GM18498 (cell line): ENCODE data around the gene KLF4.
"Not testable (repeated sequence)": the region's sequence is repeated elsewhere in the genome, so short reads cannot be mapped to it uniquely, and the experiment has no call there.

ENCODE experiments used
- ATAC-seq: cut with Tn5 transposase; IDR thresholded peaks from one replicate; pipeline ENCODE4 v1.9.1; 2021; ENCODE audit warnings: mild to moderate bottlenecking, moderate library complexity; ENCODE audit not compliant: unreplicated experiment

Gene KLF4

DNA sequence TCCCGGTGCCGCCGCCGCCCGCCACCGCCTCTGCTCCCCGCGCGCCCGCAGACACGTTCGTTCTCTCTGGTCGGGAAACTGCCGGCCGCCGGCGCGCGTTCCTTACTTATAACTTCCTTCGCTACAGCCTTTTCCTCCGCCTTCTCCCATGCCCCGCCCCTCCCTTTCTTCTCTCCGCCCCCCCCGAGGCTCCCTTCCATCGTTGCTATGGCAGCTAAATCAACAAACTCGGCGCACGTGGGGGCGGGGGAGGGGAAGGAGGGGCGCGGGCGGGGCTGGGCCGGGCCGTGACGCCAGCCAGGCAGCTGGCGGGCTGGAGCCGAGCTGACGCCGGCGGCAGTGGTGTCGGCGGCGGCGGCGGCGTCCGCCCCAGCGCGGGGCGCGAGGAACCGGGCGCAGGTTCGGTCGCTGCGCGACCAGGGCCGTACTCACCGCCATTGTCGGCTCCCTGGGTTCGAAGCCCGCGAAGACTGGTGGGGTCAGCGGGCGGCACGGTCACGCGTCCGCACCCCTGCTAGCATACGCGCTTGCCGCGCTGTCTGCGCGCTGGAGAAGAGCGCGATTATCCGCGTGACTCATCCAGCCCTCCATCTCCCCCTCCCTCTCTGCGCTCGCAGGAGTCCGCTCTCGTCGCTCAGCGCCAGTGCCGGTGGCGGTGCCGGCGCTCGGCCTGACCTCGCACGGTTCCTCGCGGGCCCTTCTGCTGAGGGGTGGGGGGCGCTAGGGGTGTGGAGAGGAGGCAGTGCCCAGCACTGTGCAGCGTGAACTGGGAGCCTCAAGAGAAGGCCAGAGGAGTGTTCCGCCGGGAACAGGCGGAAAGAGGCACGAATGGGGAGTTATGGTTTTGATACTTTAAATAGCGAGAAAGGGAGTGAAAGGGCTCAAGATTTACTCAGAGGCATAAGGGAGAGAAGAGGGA, at the start of gene KLF4:
KLF4 (minus strand) TSS at position 83 of the 919 bp plus-strand sequence. CDS start 597 bp downstream, outside the sequence.
- peak; percentile 75 for ATAC-seq

- ATAC-seq = no peak
Observed at GRCh38 chr9:107536462-107536861, 46.9 kb upstream of the KLF4 start.

DNA sequence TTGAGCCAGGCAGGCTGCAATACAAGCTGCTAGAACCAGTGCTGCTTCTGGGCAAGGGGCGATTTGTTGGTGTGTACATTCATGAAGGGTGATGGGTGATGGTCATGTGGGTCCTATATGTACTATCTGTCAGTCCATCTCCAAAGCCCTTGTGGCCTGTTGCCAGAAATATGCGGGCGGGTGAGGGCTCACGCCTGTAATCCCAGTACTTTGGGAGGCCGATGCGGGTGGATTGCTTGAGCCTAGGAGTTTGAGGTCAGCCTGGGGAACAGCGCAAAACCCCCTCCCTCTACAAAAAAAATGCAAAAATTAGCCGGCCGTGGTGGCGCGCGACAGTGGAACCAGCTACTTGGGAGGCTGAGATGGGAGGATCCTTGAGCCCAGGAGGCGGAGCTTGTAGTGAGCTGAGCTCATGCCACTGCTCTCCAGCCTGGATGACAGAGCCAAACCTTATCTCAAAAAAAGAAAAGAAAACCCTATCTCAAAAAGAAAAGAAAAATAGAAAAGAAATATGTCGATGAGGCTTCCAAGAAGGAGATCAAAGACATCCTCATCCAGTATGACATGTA, 45.0 kb upstream of the KLF4 start:
- no peak for ATAC-seq

GRCh38 chr9:107530679-107531078, 41.1 kb upstream of the KLF4 start:
- ATAC-seq = no peak

- no peak for ATAC-seq
Observed at GRCh38 chr9:107528686-107529085, 39.1 kb upstream of the KLF4 start.

DNA sequence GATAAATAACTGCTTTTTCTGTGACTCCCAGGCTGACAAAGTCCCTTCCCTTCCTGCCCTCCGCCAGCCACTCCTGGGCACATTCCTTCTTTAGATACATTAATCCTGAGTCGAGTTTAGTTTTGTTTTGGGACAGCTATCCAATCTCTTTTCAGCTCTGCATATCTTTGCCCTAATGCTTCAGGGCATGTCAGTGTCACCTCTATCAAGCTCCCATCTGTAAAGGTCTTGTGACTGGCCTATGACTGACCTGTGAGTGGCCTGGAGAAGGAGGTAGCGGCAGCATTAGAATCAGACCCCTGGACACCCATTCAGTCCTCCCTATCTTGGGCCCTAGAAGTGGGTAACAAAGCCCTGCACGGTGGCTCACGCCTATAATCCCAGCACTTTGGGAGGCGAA, 34.0 kb upstream of the KLF4 start:
- ATAC-seq = no peak

GRCh38 chr9:107520186-107520585, 30.6 kb upstream of the KLF4 start:
- no peak for ATAC-seq

GRCh38 chr9:107518037-107518807, 28.7 kb upstream of the KLF4 start:
- ATAC-seq = no peak

GRCh38 chr9:107513464-107514100, 24.0 kb upstream of the KLF4 start:
- no peak for ATAC-seq

DNA sequence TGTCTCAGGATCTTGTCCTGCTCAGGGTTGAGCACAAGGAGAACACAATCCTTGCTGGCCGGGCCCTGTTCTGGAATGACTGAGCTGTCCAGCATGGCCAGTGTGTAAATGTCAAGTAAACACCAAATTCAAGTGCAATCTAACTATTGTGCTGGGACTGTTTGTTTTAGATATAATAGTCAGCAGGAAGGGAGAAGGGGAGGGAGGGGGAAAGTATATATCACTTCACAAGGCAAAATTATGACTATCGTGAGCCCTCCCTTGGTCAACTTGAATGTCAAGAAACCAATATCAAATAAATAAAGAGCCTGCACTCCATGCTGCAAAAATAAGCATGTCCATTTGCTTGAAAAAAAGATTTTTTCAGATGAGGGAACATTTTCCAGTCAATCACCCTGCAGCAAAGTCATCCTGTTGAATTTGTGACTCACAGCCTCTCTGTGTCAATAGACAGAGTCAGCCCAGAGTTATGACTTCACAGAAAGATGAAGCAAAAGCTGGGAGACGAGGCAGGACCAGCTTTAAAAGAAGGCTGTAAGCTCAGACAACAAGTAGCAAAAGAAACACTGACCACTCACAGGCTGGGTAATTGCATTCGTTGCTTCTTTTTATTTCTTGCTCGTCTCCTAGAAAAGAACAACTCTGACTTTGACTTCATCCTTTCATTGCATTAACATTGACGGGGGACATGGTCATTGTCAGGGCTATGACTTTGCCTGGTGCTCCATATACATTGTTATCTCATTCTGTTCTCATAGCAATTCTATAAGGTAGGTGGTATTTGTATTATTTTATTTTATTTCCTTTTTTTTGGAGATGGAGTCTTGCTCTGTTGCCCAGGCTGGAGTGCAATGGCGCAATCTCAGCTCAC, 15.3 kb upstream of the KLF4 start:
- no peak for ATAC-seq

GRCh38 chr9:107502464-107502863, 12.9 kb upstream of the KLF4 start:
- ATAC-seq = no peak

DNA sequence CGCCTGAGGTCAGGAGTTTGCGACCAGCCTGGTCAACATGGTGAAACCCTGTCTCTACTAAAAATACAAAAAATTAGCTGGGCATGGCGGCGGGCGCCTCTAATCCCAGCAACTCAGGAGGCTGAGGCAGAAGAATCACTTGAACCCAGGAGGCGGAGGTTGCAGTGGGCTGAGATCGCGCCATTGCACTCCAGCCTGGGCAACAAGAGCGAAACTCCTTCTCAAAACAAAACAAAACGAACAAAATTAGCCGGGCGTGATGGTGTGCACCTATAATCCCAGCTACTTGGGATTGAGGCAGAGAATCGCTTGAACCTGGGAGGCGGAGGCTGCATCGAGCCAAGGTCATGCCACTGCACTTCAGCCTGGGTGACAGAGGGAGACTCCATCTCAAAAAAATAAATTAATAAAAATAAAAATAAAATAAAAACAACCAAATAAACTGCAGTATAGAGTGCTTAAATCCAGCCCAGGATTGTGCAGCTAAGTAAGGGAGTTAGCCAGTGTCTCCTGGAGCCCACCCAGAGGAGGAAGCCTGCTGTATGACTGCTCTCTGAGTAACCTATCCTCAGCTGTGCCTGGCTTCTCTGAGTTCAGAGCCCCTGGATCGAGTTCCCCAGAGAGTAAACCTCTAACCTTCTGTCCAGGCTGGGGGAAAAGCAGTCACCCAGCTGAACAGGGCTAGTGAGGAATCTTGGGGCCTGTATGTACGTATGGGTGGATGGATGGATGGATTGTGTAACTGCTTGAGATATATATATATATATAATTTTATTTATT, 11.0 kb upstream of the KLF4 start:
- not testable (repeated sequence) for ATAC-seq

DNA sequence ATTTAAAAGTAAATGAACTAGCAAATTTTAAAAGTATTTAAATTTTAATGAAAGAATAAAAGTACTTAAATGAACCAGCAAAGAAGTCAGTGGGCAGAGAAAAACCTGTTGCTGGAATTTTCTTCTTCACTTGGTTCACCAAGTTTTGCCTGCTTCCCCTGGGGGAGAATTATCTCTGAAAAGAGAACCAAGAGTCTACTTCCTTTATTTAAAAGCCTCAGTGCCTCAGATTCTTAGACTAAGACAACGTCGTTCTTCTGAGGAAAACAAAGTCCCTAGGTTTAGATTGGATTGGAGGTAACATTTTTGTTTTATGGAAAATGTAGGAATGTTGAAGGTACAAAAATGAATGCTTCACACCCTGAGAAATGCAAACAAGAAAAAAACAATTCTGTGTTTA, 7.4 kb upstream of the KLF4 start:
- no peak for ATAC-seq

- no peak for ATAC-seq
Observed at GRCh38 chr9:107492381-107492970, 2.9 kb upstream of the KLF4 start.

- no peak for ATAC-seq
Observed at GRCh38 chr9:107491081-107492053, 1.8 kb upstream of the KLF4 start.

DNA sequence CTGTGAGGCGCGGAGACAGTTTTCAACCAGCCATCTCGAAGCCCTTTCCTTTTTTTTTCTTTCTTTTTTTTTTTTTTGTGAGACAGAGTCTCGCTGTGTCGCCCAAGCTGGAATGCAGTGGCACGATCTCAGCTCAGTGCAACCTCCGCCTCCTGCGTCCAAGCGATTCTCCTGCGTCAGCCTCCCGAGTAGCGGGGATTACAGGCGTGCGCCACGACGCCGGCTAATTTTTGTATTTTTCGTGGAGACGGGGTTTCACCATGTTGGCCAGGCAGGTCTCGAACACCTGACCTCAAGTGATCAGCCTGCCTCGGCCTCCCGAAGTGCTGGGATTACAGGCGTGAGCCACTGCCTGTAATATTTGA, 1.0 kb upstream of the KLF4 start:
- ATAC-seq = not testable (repeated sequence)

- peak; percentile 37 for ATAC-seq
Observed at GRCh38 chr9:107489144-107489673, 360 bp downstream of the KLF4 start.
